Activated T-helper 2 cell treated with anti-CD3 and anti-CD28 coated beads, Interferon-gamma antibody, Interleukin-2, Interleukin-4, amounts not matched to agents 10 μg/mL and 5 μg/mL and 100 μg/mL, durations not matched to agents 14 hours and 24 hours and 36 hours (primary cell): ENCODE measurements around the gene TMEFF2. TPM values are rescaled to one million over a fixed set of nuclear protein-coding genes. Genes with fewer than 3 reads are reported as not detected.
"Not testable (repeated sequence)": the region's sequence is repeated elsewhere in the genome, so short reads cannot be mapped to it uniquely, and the experiment has no call there.

ENCODE experiments used
- DNase-seq: peaks from one replicate; pipeline ENCODE4 v3.0.0; 2021; ENCODE audit warnings: low spot score
- H3K27ac Mint-ChIP-seq: one replicate; pipeline ENCODE4 v1.8.0; 2021; ENCODE audit warnings: mixed read lengths
- H3K27me3 Mint-ChIP-seq: one replicate; pipeline ENCODE4 v1.8.0; 2021; ENCODE audit warnings: low read depth, mixed read lengths
- H3K36me3 Mint-ChIP-seq: one replicate; pipeline ENCODE4 v1.8.0; 2021; ENCODE audit warnings: low read depth, mixed read lengths
- H3K4me1 Mint-ChIP-seq: one replicate; pipeline ENCODE4 v1.8.0; 2021; ENCODE audit warnings: low read depth, mixed read lengths
- H3K4me3 Mint-ChIP-seq: one replicate; pipeline ENCODE4 v1.8.0; 2021; ENCODE audit warnings: low read depth, mild to moderate bottlenecking, moderate library complexity, mixed read lengths
- H3K9me3 Mint-ChIP-seq: one replicate; pipeline ENCODE4 v1.8.0; 2021; ENCODE audit warnings: mixed read lengths
- intact Hi-C: fragments of 100-400 bp; cut with micrococcal nuclease; formaldehyde crosslinking; loops from one replicate; pipeline ENCODE4 v1.15.1; 2023
- total RNA-seq: library from RNA; stranded (reverse); gene quantifications from 2 replicates; pipeline ENCODE4 v1.2.3, GENCODE V29; 2022

The TMEFF2 gene
- total RNA-seq, 1 donor from 2014 or later = not detected

- intact Hi-C loops = no loop called here
- Mint-ChIP-seq H3K9me3 (no peaks in the 10 kb centered on the region), H3K36me3 (no peaks in the 10 kb centered on the region), H3K4me1 (no peaks in the 10 kb centered on the region), H3K27ac (no peak overlapping the region), H3K4me3 (no peak overlapping the region), H3K27me3 (peaks cover 5% of the 10 kb centered on the region)
- no peak for DNase-seq
These were observed 54.4 kb downstream of the TMEFF2 start for GRCh38 chr2:192140236-192140839.

DNA sequence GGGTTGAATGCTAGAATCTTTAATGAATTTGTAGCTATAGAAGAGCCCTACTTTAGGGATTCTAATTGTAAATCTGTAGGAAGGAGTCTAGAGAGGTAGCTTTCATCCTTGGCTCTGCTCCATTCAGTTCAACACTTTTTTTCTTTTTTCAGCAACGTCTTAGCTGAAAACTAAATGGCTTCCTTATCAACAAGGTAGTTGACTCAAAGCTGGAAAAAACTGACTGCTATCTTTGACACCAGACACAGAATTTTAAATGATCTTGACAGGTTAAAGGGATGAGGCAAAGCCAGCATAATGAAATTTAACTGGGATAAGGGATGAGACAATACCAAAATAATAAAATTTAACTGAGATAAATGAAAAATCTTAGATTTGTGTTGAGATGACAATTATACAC, 54.9 kb downstream of the TMEFF2 start:
- DNase-seq = no peak
- H3K27ac Mint-ChIP-seq = no peak overlapping the region
- intact Hi-C loops = no loop called here
- H3K4me1 Mint-ChIP-seq = no peaks in the 10 kb centered on the region
- H3K9me3 Mint-ChIP-seq = no peaks in the 10 kb centered on the region
- H3K27me3 Mint-ChIP-seq = peaks cover 5% of the 10 kb centered on the region
- H3K36me3 Mint-ChIP-seq = no peaks in the 10 kb centered on the region
- no peak overlapping the region for H3K4me3 Mint-ChIP-seq

- DNase-seq = no peak
- no peak overlapping the region for H3K4me3 Mint-ChIP-seq
- no peaks in the 10 kb centered on the region for H3K36me3 Mint-ChIP-seq
- intact Hi-C loops = no loop called here
- no peak overlapping the region for H3K27ac Mint-ChIP-seq
- no peaks in the 10 kb centered on the region for H3K9me3 Mint-ChIP-seq
- peaks cover 5% of the 10 kb centered on the region for H3K27me3 Mint-ChIP-seq
- H3K4me1 Mint-ChIP-seq = no peaks in the 10 kb centered on the region
These were observed 57.3 kb downstream of the TMEFF2 start for GRCh38 chr2:192137451-192137850.

DNA sequence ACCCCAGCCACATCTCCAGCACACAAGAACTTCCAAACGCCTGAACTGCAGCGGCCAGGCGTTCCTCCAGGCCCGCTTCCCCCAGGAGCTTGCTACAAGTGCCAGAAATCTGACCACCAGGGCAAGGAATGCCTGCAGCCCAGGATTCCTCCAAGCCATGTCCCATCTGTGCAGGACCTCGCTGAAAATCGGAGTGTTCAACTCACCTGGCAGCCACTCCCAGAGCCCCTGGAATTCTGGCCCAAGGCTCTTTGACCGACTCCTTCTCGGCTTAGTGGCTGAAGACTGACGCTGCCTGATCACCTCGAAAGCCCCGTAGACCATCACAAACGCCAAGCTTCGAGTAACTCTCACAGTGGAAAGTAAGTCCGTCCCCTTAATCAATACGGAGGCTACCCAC, 62.1 kb downstream of the TMEFF2 start:
- DNase-seq, H3K4me3 Mint-ChIP-seq, intact Hi-C loops, H3K27ac Mint-ChIP-seq, H3K36me3 Mint-ChIP-seq, H3K9me3 Mint-ChIP-seq, H3K27me3 Mint-ChIP-seq, H3K4me1 Mint-ChIP-seq: not testable (repeated sequence)

DNA sequence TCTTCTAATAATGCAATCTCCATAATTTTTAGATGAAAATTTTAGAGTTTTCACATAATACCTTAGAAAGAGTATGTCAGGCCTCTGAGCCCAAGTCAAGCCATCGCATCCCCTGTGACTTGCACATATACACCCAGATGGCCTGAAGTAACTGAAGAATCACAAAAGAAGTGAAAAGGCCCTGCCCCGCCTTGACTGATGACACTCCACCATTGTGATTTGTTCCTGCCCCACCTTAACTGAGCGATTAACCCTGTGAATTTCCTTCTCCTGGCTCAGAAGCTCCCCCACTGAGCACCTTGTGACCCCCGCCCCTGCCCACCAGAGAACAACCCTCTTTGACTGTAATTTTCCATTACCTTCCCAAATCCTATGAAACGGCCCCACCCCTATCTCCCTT, 64.4 kb downstream of the TMEFF2 start:
- H3K4me1 Mint-ChIP-seq, H3K27ac Mint-ChIP-seq, H3K4me3 Mint-ChIP-seq, intact Hi-C loops, H3K9me3 Mint-ChIP-seq, DNase-seq, H3K27me3 Mint-ChIP-seq, H3K36me3 Mint-ChIP-seq: not testable (repeated sequence)

- H3K4me3 Mint-ChIP-seq = no peak overlapping the region
- no peaks in the 10 kb centered on the region for H3K9me3 Mint-ChIP-seq
- no peak for DNase-seq
- H3K4me1 Mint-ChIP-seq = no peaks in the 10 kb centered on the region
- no peaks in the 10 kb centered on the region for H3K36me3 Mint-ChIP-seq
- H3K27ac Mint-ChIP-seq = no peak overlapping the region
- peaks cover 3% of the 10 kb centered on the region for H3K27me3 Mint-ChIP-seq
- intact Hi-C loops = no loop called here
These were observed 66.1 kb downstream of the TMEFF2 start for GRCh38 chr2:192128655-192129054.

DNA sequence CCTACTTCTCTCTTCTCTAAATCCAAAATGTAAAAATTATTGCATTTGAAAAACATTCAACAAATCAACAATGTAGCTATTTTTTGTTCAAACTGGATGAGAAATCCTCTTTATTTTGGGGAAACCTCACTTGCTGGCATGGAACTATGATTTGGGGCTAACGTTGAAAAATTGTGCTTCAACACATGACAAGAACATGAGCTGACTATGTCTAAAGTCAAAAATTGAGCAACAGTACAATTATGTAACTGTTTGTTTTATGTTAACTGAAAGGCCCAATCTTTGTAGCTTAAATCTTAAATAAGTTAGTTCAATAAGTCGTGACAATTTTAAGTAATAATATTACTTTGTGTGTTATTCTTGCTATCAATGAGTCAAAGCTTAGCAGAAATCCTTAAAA, 67.3 kb downstream of the TMEFF2 start:
- Mint-ChIP-seq H3K4me1 (no peaks in the 10 kb centered on the region), H3K27ac (no peak overlapping the region), H3K27me3 (peaks cover 3% of the 10 kb centered on the region), H3K4me3 (no peak overlapping the region), H3K9me3 (no peaks in the 10 kb centered on the region), H3K36me3 (no peaks in the 10 kb centered on the region)
- intact Hi-C loops = no loop called here
- DNase-seq = no peak

DNA sequence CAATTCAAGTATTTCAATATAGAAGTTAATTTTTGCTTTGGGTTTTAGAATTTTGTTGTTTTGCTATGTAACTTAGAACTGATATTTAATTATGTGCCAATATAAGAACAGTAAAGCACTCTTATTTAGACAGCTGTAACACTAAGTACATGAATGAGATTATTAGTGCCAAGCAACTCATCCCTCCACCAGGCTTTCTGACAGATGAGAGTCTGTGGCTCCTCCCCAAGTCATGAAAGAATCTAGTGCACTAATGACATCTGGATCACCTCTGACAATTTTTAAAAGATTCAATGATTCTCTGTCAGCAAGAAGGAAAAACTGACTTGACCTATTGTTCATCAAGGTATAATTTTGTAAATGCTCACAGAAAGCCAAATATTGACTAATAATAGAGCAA, 67.8 kb downstream of the TMEFF2 start:
- DNase-seq = no peak
- Mint-ChIP-seq H3K4me1 (no peaks in the 10 kb centered on the region), H3K27ac (no peak overlapping the region), H3K9me3 (no peaks in the 10 kb centered on the region), H3K4me3 (no peak overlapping the region), H3K36me3 (no peaks in the 10 kb centered on the region), H3K27me3 (peaks cover 3% of the 10 kb centered on the region)
- intact Hi-C loops = no loop called here

GRCh38 chr2:192126426-192126825, 68.3 kb downstream of the TMEFF2 start:
- Mint-ChIP-seq H3K4me1 (no peaks in the 10 kb centered on the region), H3K4me3 (no peak overlapping the region), H3K36me3 (no peaks in the 10 kb centered on the region), H3K27ac (no peak overlapping the region), H3K27me3 (peaks cover 3% of the 10 kb centered on the region), H3K9me3 (no peaks in the 10 kb centered on the region)
- no peak for DNase-seq
- intact Hi-C loops = no loop called here

GRCh38 chr2:192124571-192124970, 70.2 kb downstream of the TMEFF2 start:
- H3K4me3 Mint-ChIP-seq = no peak overlapping the region
- no peaks in the 10 kb centered on the region for H3K9me3 Mint-ChIP-seq
- intact Hi-C loops = no loop called here
- H3K4me1 Mint-ChIP-seq = no peaks in the 10 kb centered on the region
- no peaks in the 10 kb centered on the region for H3K36me3 Mint-ChIP-seq
- DNase-seq = no peak
- no peak overlapping the region for H3K27ac Mint-ChIP-seq
- peaks cover 7% of the 10 kb centered on the region for H3K27me3 Mint-ChIP-seq

DNA sequence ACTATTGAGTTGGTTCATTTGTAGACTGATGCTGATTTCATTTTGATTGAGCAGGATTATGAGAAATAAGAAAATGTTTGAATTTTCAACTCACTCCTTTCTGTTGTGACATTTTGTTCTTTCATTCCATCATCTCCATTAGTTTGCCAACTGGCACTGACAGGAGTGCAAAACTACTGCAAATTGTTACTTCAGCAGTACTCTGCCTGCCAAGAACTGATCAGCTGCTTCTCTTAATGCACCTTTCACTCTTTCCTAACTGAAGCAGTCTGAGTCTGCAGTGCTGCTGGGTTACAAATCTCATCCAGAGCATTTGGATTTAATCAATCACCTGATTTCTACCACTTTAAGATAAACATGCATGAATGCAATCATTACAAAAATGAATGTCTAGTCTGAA, 70.9 kb downstream of the TMEFF2 start:
- no peaks in the 10 kb centered on the region for H3K9me3 Mint-ChIP-seq
- no peaks in the 10 kb centered on the region for H3K36me3 Mint-ChIP-seq
- no peak overlapping the region for H3K27ac Mint-ChIP-seq
- no peaks in the 10 kb centered on the region for H3K4me1 Mint-ChIP-seq
- peaks cover 7% of the 10 kb centered on the region for H3K27me3 Mint-ChIP-seq
- DNase-seq = no peak
- no peak overlapping the region for H3K4me3 Mint-ChIP-seq
- intact Hi-C loops = no loop called here

DNA sequence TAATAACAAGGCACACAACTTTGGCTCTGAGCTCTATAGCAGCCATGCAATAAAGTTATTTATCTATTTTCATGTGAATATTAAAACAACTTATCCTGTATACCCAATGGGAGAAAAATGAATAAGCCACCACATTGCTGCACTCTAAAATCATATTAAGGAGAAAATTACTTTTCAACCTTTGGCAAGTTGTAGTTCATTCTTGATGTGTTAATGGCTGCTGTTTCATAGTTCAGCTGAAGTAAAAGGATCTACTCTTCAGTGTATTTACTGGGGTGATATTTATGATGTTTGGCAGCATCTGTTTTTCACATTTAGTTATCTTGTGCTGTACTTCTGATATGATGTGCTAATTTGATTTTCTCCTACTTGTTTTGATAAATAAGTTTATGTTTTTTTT, 71.8 kb downstream of the TMEFF2 start:
- intact Hi-C loops = no loop called here
- Mint-ChIP-seq H3K4me1 (no peaks in the 10 kb centered on the region), H3K9me3 (no peaks in the 10 kb centered on the region), H3K36me3 (no peaks in the 10 kb centered on the region), H3K4me3 (no peak overlapping the region), H3K27me3 (peaks cover 7% of the 10 kb centered on the region), H3K27ac (no peak overlapping the region)
- no peak for DNase-seq

DNA sequence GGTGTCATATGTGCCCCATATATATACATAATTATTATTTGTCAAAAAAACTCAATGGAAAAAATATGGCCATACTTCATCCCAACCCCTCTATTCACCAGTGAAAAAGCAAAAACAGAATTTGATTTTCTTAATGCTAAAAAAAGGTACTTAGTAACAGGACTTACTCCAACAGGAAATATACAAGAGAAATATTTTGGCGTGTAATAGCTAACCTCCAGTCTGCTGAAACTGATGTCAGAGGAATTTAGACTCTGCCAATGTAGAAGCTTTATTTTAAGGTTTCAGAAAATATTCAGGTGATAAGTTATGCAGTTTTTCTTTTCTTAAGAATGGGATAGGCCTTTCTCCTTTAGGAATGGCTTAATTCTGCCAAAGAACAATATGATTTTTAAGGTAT, 72.6 kb downstream of the TMEFF2 start:
- no peak for DNase-seq
- H3K27me3 Mint-ChIP-seq = peaks cover 5% of the 10 kb centered on the region
- H3K9me3 Mint-ChIP-seq = no peaks in the 10 kb centered on the region
- no peaks in the 10 kb centered on the region for H3K4me1 Mint-ChIP-seq
- no peak overlapping the region for H3K27ac Mint-ChIP-seq
- H3K4me3 Mint-ChIP-seq = no peak overlapping the region
- no peaks in the 10 kb centered on the region for H3K36me3 Mint-ChIP-seq
- intact Hi-C loops = no loop called here

GRCh38 chr2:192119536-192119935, 75.2 kb downstream of the TMEFF2 start:
- H3K4me3 Mint-ChIP-seq = no peak overlapping the region
- H3K36me3 Mint-ChIP-seq = no peaks in the 10 kb centered on the region
- H3K27me3 Mint-ChIP-seq = peaks cover 5% of the 10 kb centered on the region
- no peaks in the 10 kb centered on the region for H3K4me1 Mint-ChIP-seq
- no peak for DNase-seq
- intact Hi-C loops = no loop called here
- H3K27ac Mint-ChIP-seq = no peak overlapping the region
- no peaks in the 10 kb centered on the region for H3K9me3 Mint-ChIP-seq
